Islet precursor cell (in vitro differentiated cells): ENCODE measurements around the gene C11orf42.

Experiments
- DNase-seq: peaks from one replicate; pipeline ENCODE4 v3.0.0-alpha.2; 2018

The C11orf42 gene

GRCh38 chr11:6205366-6205765 lies at the start of gene C11orf42:
Gene C11orf42, plus strand, starts transcription at chr11:6205557. Its CDS starts 59 bp downstream, at chr11:6205616.
- DNase-seq = no peak

- DNase-seq = no peak
Observed at GRCh38 chr11:6156628-6157359, 48.6 kb upstream of the C11orf42 start.

- no peak for DNase-seq
Observed at GRCh38 chr11:6170226-6170625, 35.1 kb upstream of the C11orf42 start, which contains the start of gene OR52B2. Gene OR52B2, minus strand, starts transcription at chr11:6170326. Its CDS starts 0 bp downstream, at chr11:6170326.

- no peak for DNase-seq
Observed at GRCh38 chr11:6175440-6175839, 29.9 kb upstream of the C11orf42 start.

- DNase-seq = no peak
Observed at GRCh38 chr11:6191742-6192141, 13.6 kb upstream of the C11orf42 start.

- DNase-seq = peak; percentile 19
Observed at GRCh38 chr11:6194065-6194581, 11.2 kb upstream of the C11orf42 start.

GRCh38 chr11:6196396-6196795 lies 9.0 kb upstream of the C11orf42 start:
- no peak for DNase-seq

- no peak for DNase-seq
Observed at GRCh38 chr11:6197466-6198200, 7.7 kb upstream of the C11orf42 start.

- DNase-seq = no peak
Observed at GRCh38 chr11:6199174-6199810, 6.1 kb upstream of the C11orf42 start, which contains the start of gene OR52W1. Gene OR52W1, plus strand, starts transcription at chr11:6199224. Its CDS starts 0 bp downstream, at chr11:6199224.

- DNase-seq = no peak
Observed at GRCh38 chr11:6200975-6201374, 4.4 kb upstream of the C11orf42 start.

- DNase-seq = no peak
Observed at GRCh38 chr11:6201481-6201880, 3.9 kb upstream of the C11orf42 start.

GRCh38 chr11:6202041-6202440 lies 3.3 kb upstream of the C11orf42 start:
- no peak for DNase-seq

GRCh38 chr11:6203327-6203726 lies 2.0 kb upstream of the C11orf42 start:
- no peak for DNase-seq

GRCh38 chr11:6204706-6205105 lies 651 bp upstream of the C11orf42 start:
- no peak for DNase-seq

- DNase-seq = no peak
Observed at GRCh38 chr11:6206456-6207180, 1.3 kb downstream of the C11orf42 start.

- DNase-seq = no peak
Observed at GRCh38 chr11:6209801-6210200, 4.4 kb downstream of the C11orf42 start.

GRCh38 chr11:6210274-6210955 lies 5.1 kb downstream of the C11orf42 start:
- no peak for DNase-seq

- no peak for DNase-seq
Observed at GRCh38 chr11:6214530-6214929, 9.2 kb downstream of the C11orf42 start.

GRCh38 chr11:6216501-6216900 lies 11.1 kb downstream of the C11orf42 start:
- peak; percentile 66 for DNase-seq

- DNase-seq = no peak
Observed at GRCh38 chr11:6217722-6218121, 12.4 kb downstream of the C11orf42 start.

- no peak for DNase-seq
Observed at GRCh38 chr11:6219359-6219758, 14.0 kb downstream of the C11orf42 start.

GRCh38 chr11:6223854-6224253 lies 18.5 kb downstream of the C11orf42 start:
- DNase-seq = no peak
